HG02840 (cell line): Measurements from ENCODE around the gene DNM3.
"Not testable (repeated sequence)": the region's sequence is repeated elsewhere in the genome, so short reads cannot be mapped to it uniquely, and the experiment has no call there.

Source experiments
- ATAC-seq: cut with Tn5 transposase; IDR thresholded peaks from one replicate; pipeline ENCODE4 v1.9.1; 2021; ENCODE audit warnings: mild to moderate bottlenecking, moderate library complexity, moderate number of reproducible peaks; ENCODE audit not compliant: unreplicated experiment, low FRiP score

Gene DNM3

GRCh38 chr1:172003766-172004530, 162.7 kb downstream of the DNM3 start:
- no peak for ATAC-seq

- ATAC-seq = no peak
These were observed 163.4 kb downstream of the DNM3 start for GRCh38 chr1:172004671-172005070.

GRCh38 chr1:172005856-172006255, 164.6 kb downstream of the DNM3 start:
- ATAC-seq = no peak

- no peak for ATAC-seq
These were observed 165.4 kb downstream of the DNM3 start for GRCh38 chr1:172006660-172007059.

- ATAC-seq = no peak
These were observed 177.5 kb downstream of the DNM3 start for GRCh38 chr1:172018727-172019311.

- ATAC-seq = no peak
These were observed 178.7 kb downstream of the DNM3 start for GRCh38 chr1:172019976-172020375.

- ATAC-seq = no peak
These were observed 183.2 kb downstream of the DNM3 start for GRCh38 chr1:172024516-172024915.

- not testable (repeated sequence) for ATAC-seq
These were observed 183.8 kb downstream of the DNM3 start for GRCh38 chr1:172024944-172025738.

GRCh38 chr1:172040466-172040865, 199.2 kb downstream of the DNM3 start:
- ATAC-seq = no peak

GRCh38 chr1:172041102-172041501, 199.8 kb downstream of the DNM3 start:
- ATAC-seq = no peak

- ATAC-seq = no peak
These were observed 200.4 kb downstream of the DNM3 start for GRCh38 chr1:172041742-172042141.

- no peak for ATAC-seq
These were observed 202.6 kb downstream of the DNM3 start for GRCh38 chr1:172043900-172044299.

- no peak for ATAC-seq
These were observed 210.6 kb downstream of the DNM3 start for GRCh38 chr1:172051898-172052297.

GRCh38 chr1:172054172-172054571, 212.9 kb downstream of the DNM3 start:
- no peak for ATAC-seq

GRCh38 chr1:172055816-172056419, 214.6 kb downstream of the DNM3 start:
- not testable (repeated sequence) for ATAC-seq

GRCh38 chr1:172068334-172068733, 227.0 kb downstream of the DNM3 start:
- ATAC-seq = no peak

GRCh38 chr1:172069051-172069450, 227.8 kb downstream of the DNM3 start:
- ATAC-seq = no peak

GRCh38 chr1:172069534-172069933, 228.2 kb downstream of the DNM3 start:
- ATAC-seq = no peak

- no peak for ATAC-seq
These were observed 228.8 kb downstream of the DNM3 start for GRCh38 chr1:172070055-172070454.

- no peak for ATAC-seq
These were observed 230.4 kb downstream of the DNM3 start for GRCh38 chr1:172071746-172072145.

GRCh38 chr1:172079859-172080258, 238.6 kb downstream of the DNM3 start:
- ATAC-seq = not testable (repeated sequence)
